GM20431 (cell line): ENCODE data around the gene TMSB15A.
"Not testable (repeated sequence)": the region's sequence is repeated elsewhere in the genome, so short reads cannot be mapped to it uniquely, and the experiment has no call there.

Experiments used
- in situ Hi-C: fragments of 300-500 bp; cut with MseI, MboI; formaldehyde crosslinking; loops from one replicate; pipeline ENCODE4 v1.15.0; 2020; ENCODE audit warnings: low sequenced_read_pairs; ENCODE audit not compliant: unreplicated experiment

The TMSB15A gene

GRCh38 chrX:102515975-102516941 lies at the start of gene TMSB15A:
Gene TMSB15A (minus strand): TSS chrX:102516739.
- in situ Hi-C loops, result no loop called here

- in situ Hi-C loops, result no loop called here
Measured at GRCh38 chrX:102560423-102561068, 44.0 kb upstream of the TMSB15A start.

GRCh38 chrX:102558607-102559006 lies 42.1 kb upstream of the TMSB15A start:
- in situ Hi-C loops, result no loop called here

GRCh38 chrX:102548231-102548630 lies 31.7 kb upstream of the TMSB15A start:
- in situ Hi-C loops, result no loop called here

- in situ Hi-C loops, result no loop called here
Measured at GRCh38 chrX:102546828-102547493, 30.4 kb upstream of the TMSB15A start.

GRCh38 chrX:102546175-102546574 lies 29.6 kb upstream of the TMSB15A start:
- in situ Hi-C loops, result not testable (repeated sequence)

- in situ Hi-C loops, result no loop called here
Measured at GRCh38 chrX:102535958-102536357, 19.4 kb upstream of the TMSB15A start.

- in situ Hi-C loops, result no loop called here
Measured at GRCh38 chrX:102517326-102517725, 787 bp upstream of the TMSB15A start.

- in situ Hi-C loops, result no loop called here
Measured at GRCh38 chrX:102514536-102514935, 2.0 kb downstream of the TMSB15A start.

GRCh38 chrX:102498732-102499131 lies 17.8 kb downstream of the TMSB15A start:
- in situ Hi-C loops, result no loop called here

- in situ Hi-C loops, result no loop called here
Measured at GRCh38 chrX:102491766-102492165, 24.8 kb downstream of the TMSB15A start.

GRCh38 chrX:102478765-102479164 lies 37.8 kb downstream of the TMSB15A start:
- in situ Hi-C loops, result not testable (repeated sequence)

- in situ Hi-C loops, result not testable (repeated sequence)
Measured at GRCh38 chrX:102471762-102472220, 44.7 kb downstream of the TMSB15A start, which contains the start of gene TCP11X2. Gene TCP11X2 (minus strand): TSS chrX:102471812.

- in situ Hi-C loops, result not testable (repeated sequence)
Measured at GRCh38 chrX:102470215-102470614, 46.3 kb downstream of the TMSB15A start.
